Measurements from ENCODE around the gene RUFY1. TPM values are rescaled to one million over a fixed set of nuclear protein-coding genes. Genes with fewer than 3 reads are reported as not detected.

RUFY1 gene
- total RNA-seq, 4 donors from 2014 or later: 49.8 to 75.0 (median 63.0) TPM

GRCh38 chr5:179559284-179560252 is 9.2 kb downstream of the RUFY1 start:
- Histone ChIP-seq H3K4me1 (peaks cover 4 to 9% of the 10 kb centered on the region in 2 donors), H3K27ac (peak overlapping the region; percentile 48 to 69 (median 59)), H3K4me3 (replicated peaks in 1 of 3) (peak overlapping the region; percentile 41 to 69 (median 61)), H3K36me3 (peaks cover 18 to 22% of the 10 kb centered on the region in 2 donors), H3K9me3 (no peaks in the 10 kb centered on the region), H3K27me3 (no peaks in the 10 kb centered on the region)
- 5 to 17% methylated on average over 19 to 26 of the region's 52 CpGs for WGBS, 2 donors
- TF ChIP-seq CTCF (IDR thresholded peaks at IDR 0.05) (no peak), POLR2A (IDR thresholded peaks at IDR 0.05) (peak; percentile 20 to 98)
- DNase-seq: peak; percentile 99 to 100
- intact Hi-C loops (cut with DNase I): loop anchor here (5.0 kb wide), 1 partner anchor 63 kb away; the partner anchor contains the start of gene HNRNPH1

- peaks cover 4 to 5% of the 10 kb centered on the region in 2 donors for H3K4me1 ChIP-seq
- TF ChIP-seq POLR2A (IDR thresholded peaks at IDR 0.05) (no peak), CTCF (IDR thresholded peaks at IDR 0.05) (no peak)
- H3K27me3 ChIP-seq: no peaks in the 10 kb centered on the region
- H3K27ac ChIP-seq: no peak overlapping the region
- H3K4me3 ChIP-seq (replicated peaks in 1 of 3): no peak overlapping the region
- WGBS, 2 donors: 47 to 85% methylated on average over 2 of the region's 2 CpGs
- intact Hi-C loops (cut with DNase I): no loop called here
- no peaks in the 10 kb centered on the region for H3K9me3 ChIP-seq
- H3K36me3 ChIP-seq: peaks cover 38 to 40% of the 10 kb centered on the region in 2 donors
- no peak for DNase-seq
Measured at GRCh38 chr5:179564526-179564925, 14.2 kb downstream of the RUFY1 start.

DNA sequence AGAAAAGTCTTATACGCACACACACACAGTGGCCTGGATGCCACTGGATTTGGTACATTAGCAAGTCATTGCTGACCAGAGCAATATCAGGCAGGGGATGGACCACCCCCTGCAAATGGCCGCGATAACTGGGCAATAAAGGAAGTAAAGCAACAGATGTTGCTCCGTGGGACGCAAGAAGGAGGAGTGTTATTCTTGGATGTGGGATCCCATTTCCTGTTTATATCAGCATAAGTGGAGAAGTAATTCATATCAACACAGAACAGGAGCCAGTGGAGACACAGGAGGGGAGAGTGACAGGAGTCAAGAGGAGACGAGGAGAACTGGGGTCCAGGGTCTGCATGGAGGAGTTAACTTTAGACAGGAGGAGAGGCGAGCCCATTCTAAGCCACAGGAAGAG is 18.4 kb downstream of the RUFY1 start:
- DNase-seq: no peak
- Histone ChIP-seq H3K4me3 (replicated peaks in 1 of 3) (no peak overlapping the region), H3K9me3 (no peaks in the 10 kb centered on the region), H3K4me1 (no peaks in the 10 kb centered on the region), H3K27me3 (no peaks in the 10 kb centered on the region), H3K36me3 (peaks cover 35 to 42% of the 10 kb centered on the region in 2 donors), H3K27ac (no peak overlapping the region)
- TF ChIP-seq POLR2A (IDR thresholded peaks at IDR 0.05) (no peak), CTCF (IDR thresholded peaks at IDR 0.05) (no peak)
- WGBS, 2 donors: 76 to 84% methylated on average over 7 of the region's 7 CpGs
- intact Hi-C loops (cut with DNase I): no loop called here

DNA sequence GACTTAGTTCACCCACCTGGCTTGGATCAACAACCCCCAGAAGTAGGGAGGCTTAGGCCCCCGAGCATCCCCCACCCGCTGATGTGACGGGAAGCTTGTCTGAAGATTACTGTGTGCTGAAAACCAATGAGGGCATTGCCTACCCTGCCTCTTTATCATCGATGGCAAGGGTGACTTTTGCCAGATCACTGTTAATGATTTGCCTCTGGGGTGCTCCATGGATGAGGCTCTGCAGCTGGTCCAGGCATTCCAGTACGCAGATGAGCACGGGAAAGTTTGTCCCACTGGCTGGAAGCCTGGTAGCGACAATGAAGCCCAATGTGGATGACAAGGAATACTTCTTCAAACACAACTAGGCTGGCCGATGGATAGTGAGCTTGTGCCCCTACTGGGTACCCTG is 22.0 kb downstream of the RUFY1 start:
- TF ChIP-seq POLR2A (IDR thresholded peaks at IDR 0.05) (no peak), CTCF (IDR thresholded peaks at IDR 0.05) (no peak)
- Histone ChIP-seq H3K9me3 (no peaks in the 10 kb centered on the region), H3K4me3 (replicated peaks in 1 of 3) (no peak overlapping the region), H3K4me1 (no peaks in the 10 kb centered on the region), H3K36me3 (peaks cover 42 to 50% of the 10 kb centered on the region in 2 donors), H3K27ac (no peak overlapping the region), H3K27me3 (no peaks in the 10 kb centered on the region)
- no peak for DNase-seq
- intact Hi-C loops (cut with DNase I): no loop called here
- WGBS, 2 donors: 94 to 97% methylated on average over 8 of the region's 8 CpGs
